H1 (cell line): ENCODE data around the gene SNX20. TPM values are rescaled to one million over a fixed set of nuclear protein-coding genes. Genes with fewer than 3 reads are reported as not detected.

ENCODE experiments used
- CTCF ChIA-PET: fragments of 300-600 bp; sonication (Branson Sonifier 250); formaldehyde crosslinking; loops from one replicate; lab custom pipeline; 2021; ENCODE audit not compliant: partially characterized antibody; lab: Charles Lee
- POLR2A ChIA-PET: fragments of 300-600 bp; sonication (Branson Sonifier 250); formaldehyde crosslinking; loops from one replicate; lab custom pipeline; 2021; ENCODE audit warnings: inconsistent platforms; ENCODE audit not compliant: partially characterized antibody; lab: Charles Lee
- DNase-seq, 2 experiments: peaks; one replicate each; pipeline versions ENCODE4 v3.0.0 to v3.0.0-alpha.2; 2010 to 2022; ENCODE audit warnings: low spot score in 2 of 2, low read depth in 1 of 2, mixed read lengths in 1 of 2
- FAIRE-seq: peaks from 2 replicates; lab custom pipeline; 2011; peaks lifted over from hg19 to GRCh38; lab: Jason Lieb, UNC
- H2AFZ ChIP-seq: 2 replicates; pipeline ENCODE4 v1.8.1; 2012; ENCODE audit warnings: low read length, inconsistent platforms
- H2AK5ac ChIP-seq: 2 replicates; pipeline ENCODE4 v1.6.1; 2013; ENCODE audit warnings: low read depth, low read length
- H2BK120ac ChIP-seq: replicated peaks from 2 replicates; pipeline ENCODE3; 2013; ENCODE audit warnings: low read depth, low read length, inconsistent platforms
- H2BK12ac ChIP-seq: 2 replicates; pipeline ENCODE4 v1.6.1; 2013; ENCODE audit warnings: low read depth, low read length
- H2BK15ac ChIP-seq: 2 replicates; pipeline ENCODE4 v1.6.1; 2013; ENCODE audit warnings: low read length
- H2BK20ac ChIP-seq: 2 replicates; pipeline ENCODE4 v1.6.1; 2013; ENCODE audit warnings: low read length
- H2BK5ac ChIP-seq: 2 replicates; pipeline ENCODE4 v1.6.1; 2013; ENCODE audit warnings: low read depth, low read length
- H3K14ac ChIP-seq: 2 replicates; pipeline ENCODE4 v1.6.1; 2013; ENCODE audit warnings: inconsistent platforms; ENCODE audit not compliant: insufficient read length
- H3K18ac ChIP-seq: 2 replicates; pipeline ENCODE4 v1.6.1; 2013; ENCODE audit warnings: low read length; ENCODE audit errors: extremely low read depth
- H3K23ac ChIP-seq: 2 replicates; pipeline ENCODE4 v1.6.1; 2013; ENCODE audit warnings: inconsistent platforms; ENCODE audit not compliant: insufficient read length
- H3K23me2 ChIP-seq: 2 replicates; pipeline ENCODE4 v1.6.1; 2013; ENCODE audit warnings: low read depth, low read length
- H3K27ac ChIP-seq: 2 replicates; pipeline ENCODE4 v1.6.1; 2011; ENCODE audit warnings: low read depth, low read length, inconsistent platforms
- H3K27me3 ChIP-seq, 4 experiments: replicated peaks in 1 of 4; 1 replicate in 1 of 4; 2 replicates in 3 of 4; pipeline versions ENCODE4 v1.6.1 to v1.8.1; 2011 to 2013; ENCODE audit warnings: low read length in 3 of 4, mild to moderate bottlenecking in 3 of 4, inconsistent platforms in 2 of 4, mixed read lengths in 2 of 4, moderate library complexity in 1 of 4; ENCODE audit not compliant: control insufficient read depth in 3 of 4, insufficient read depth in 3 of 4; ENCODE audit errors: extremely low read depth in 1 of 4
- H3K36me3 ChIP-seq, 4 experiments: 2 replicates each; pipeline versions ENCODE4 v1.6.1 to v1.8.1; 2011 to 2013; ENCODE audit warnings: mild to moderate bottlenecking in 4 of 4, low read length in 3 of 4, moderate library complexity in 2 of 4, control low read depth in 1 of 4, inconsistent platforms in 1 of 4; ENCODE audit not compliant: insufficient read depth in 4 of 4, control insufficient read depth in 2 of 4
- H3K4ac ChIP-seq: replicated peaks from 2 replicates; pipeline ENCODE3; 2013; ENCODE audit warnings: low read length, low read depth, mixed read lengths, inconsistent platforms; ENCODE audit not compliant: insufficient read length
- H3K4me1 ChIP-seq, 4 experiments: replicated peaks in 1 of 4; 1 replicate in 1 of 4; 2 replicates in 3 of 4; pipeline versions ENCODE4 v1.6.1 to v1.8.1; 2011 to 2013; ENCODE audit warnings: low read length in 3 of 4, inconsistent platforms in 2 of 4, mixed read lengths in 1 of 4; ENCODE audit not compliant: insufficient read depth in 4 of 4, control insufficient read depth in 3 of 4
- H3K4me2 ChIP-seq, 2 experiments: 2 replicates each; pipeline versions ENCODE4 v1.6.1 to v1.8.1; 2011 to 2013; ENCODE audit warnings: low read depth in 2 of 2, low read length in 2 of 2, control low read depth in 1 of 2, inconsistent platforms in 1 of 2, mild to moderate bottlenecking in 1 of 2; ENCODE audit not compliant: insufficient read depth in 1 of 2
- H3K4me3 ChIP-seq, 4 experiments: fragments of 200-600, 300-600 bp in 1 of 4; sonication (generic), shearing (Covaris generic), sonication (Bioruptor Twin) in 1 of 4; 2 replicates each; pipeline versions ENCODE4 v1.5.1 to v1.8.1; 2011 to 2016; ENCODE audit warnings: low read length in 4 of 4, low read depth in 3 of 4, control low read depth in 2 of 4, inconsistent platforms in 2 of 4, mild to moderate bottlenecking in 2 of 4, mixed read lengths in 1 of 4, moderate library complexity in 1 of 4; ENCODE audit not compliant: insufficient read depth in 2 of 4; ENCODE audit errors: extremely low read depth in 1 of 4
- H3K56ac ChIP-seq: replicated peaks from 2 replicates; pipeline ENCODE3; 2013; ENCODE audit warnings: low read depth, mild to moderate bottlenecking, mixed read lengths, low read length, inconsistent platforms; ENCODE audit not compliant: insufficient read length
- H3K79me1 ChIP-seq: 2 replicates; pipeline ENCODE4 v1.6.1; 2013; ENCODE audit warnings: low read depth, low read length, control low read depth
- H3K79me2 ChIP-seq, 2 experiments: 2 replicates each; pipeline versions ENCODE4 v1.6.1 to v1.8.1; 2012 to 2013; ENCODE audit warnings: low read length in 2 of 2, mild to moderate bottlenecking in 2 of 2, inconsistent platforms in 1 of 2; ENCODE audit not compliant: insufficient read depth in 2 of 2, control insufficient read depth in 1 of 2
- H3K9ac ChIP-seq, 4 experiments: replicated peaks in 1 of 4; 1 replicate in 1 of 4; 2 replicates in 3 of 4; pipeline versions ENCODE4 v1.6.1 to v1.8.1; 2011 to 2013; ENCODE audit warnings: low read depth in 3 of 4, low read length in 3 of 4, control low read depth in 2 of 4, mild to moderate bottlenecking in 2 of 4, moderate library complexity in 2 of 4, inconsistent platforms in 1 of 4; ENCODE audit errors: extremely low read depth in 1 of 4
- H3K9me3 ChIP-seq, 2 experiments: 2 replicates each; pipeline versions ENCODE4 v1.6.1 to v1.8.1; 2012 to 2013; ENCODE audit warnings: mild to moderate bottlenecking in 2 of 2, moderate library complexity in 2 of 2, control low read depth in 1 of 2, inconsistent platforms in 1 of 2, low read depth in 1 of 2, low read length in 1 of 2, mixed read lengths in 1 of 2; ENCODE audit not compliant: insufficient read depth in 2 of 2
- H4K20me1 ChIP-seq, 2 experiments: replicated peaks in 1 of 2; 2 replicates each; pipeline versions ENCODE3 to v1.8.1; 2011 to 2013; ENCODE audit warnings: inconsistent platforms in 2 of 2, low read length in 2 of 2, mild to moderate bottlenecking in 1 of 2; ENCODE audit not compliant: insufficient read depth in 2 of 2, control insufficient read depth in 1 of 2
- H4K5ac ChIP-seq: 2 replicates; pipeline ENCODE4 v1.6.1; 2013; ENCODE audit warnings: low read length, low read depth, mixed read lengths, inconsistent platforms; ENCODE audit not compliant: insufficient read length
- H4K8ac ChIP-seq: 2 replicates; pipeline ENCODE4 v1.8.0; 2013; ENCODE audit warnings: mild to moderate bottlenecking, moderate library complexity, low read length, inconsistent platforms; ENCODE audit not compliant: insufficient read depth; ENCODE audit errors: extremely low read depth
- H4K91ac ChIP-seq: replicated peaks from 2 replicates; pipeline ENCODE3; 2013; ENCODE audit warnings: low read length, mixed read lengths, inconsistent platforms; ENCODE audit not compliant: insufficient read length
- CEBPB ChIP-seq: IDR thresholded peaks from 2 replicates; pipeline ENCODE4 v1.6.1; 2012; ENCODE audit warnings: low read depth, low read length
- CHD1 ChIP-seq: IDR thresholded peaks from 2 replicates; pipeline ENCODE4 v1.6.1; 2012; ENCODE audit warnings: low read depth, low read length, improper control_type of control experiment
- E2F6 ChIP-seq: IDR thresholded peaks from 2 replicates; pipeline ENCODE4 v1.6.1; 2012; ENCODE audit warnings: inconsistent platforms
- GTF2F1 ChIP-seq: IDR thresholded peaks from 2 replicates; pipeline ENCODE4 v1.6.1; 2012; ENCODE audit warnings: low read depth, low read length, improper control_type of control experiment, borderline replicate concordance
- HDAC2 ChIP-seq, 2 experiments: fragments of 300-600 bp in 1 of 2; sonication (generic) in 1 of 2; IDR thresholded peaks; 2 replicates each; pipeline ENCODE4 v1.6.1; 2011 to 2012; ENCODE audit warnings: low read depth in 2 of 2, low read length in 2 of 2, mild to moderate bottlenecking in 2 of 2, moderate library complexity in 2 of 2, borderline replicate concordance in 1 of 2, inconsistent platforms in 1 of 2
- HDAC6 ChIP-seq: IDR thresholded peaks from one replicate; pipeline ENCODE4 v1.7.1; 2012; ENCODE audit warnings: low read depth, mild to moderate bottlenecking, inconsistent platforms, low read length, moderate library complexity
- KDM4A ChIP-seq: IDR thresholded peaks from one replicate; pipeline ENCODE4 v1.7.1; 2012; ENCODE audit warnings: low read depth, mild to moderate bottlenecking, moderate library complexity, low read length, inconsistent platforms; ENCODE audit not compliant: severe bottlenecking
- SIN3A ChIP-seq, 2 experiments: IDR thresholded peaks in 1 of 2; conservative IDR thresholded peaks in 1 of 2; 2 replicates each; pipeline ENCODE4 v1.6.1; 2011 to 2012; ENCODE audit warnings: low read length in 2 of 2, improper control_type of control experiment in 1 of 2, low read depth in 1 of 2, mild to moderate bottlenecking in 1 of 2
- SIRT6 ChIP-seq: IDR thresholded peaks from one replicate; pipeline ENCODE4 v1.7.1; 2012; ENCODE audit warnings: low read length, inconsistent platforms
- SUZ12 ChIP-seq: fragments of 200-600 bp; sonication (generic); IDR thresholded peaks from 2 replicates; pipeline ENCODE4 v1.6.1; 2012; ENCODE audit warnings: mild to moderate bottlenecking, inconsistent platforms, low read length, moderate library complexity, mixed read lengths
- WGBS, 2 experiments: shearing (Covaris generic) in 1 of 2; methylation state at CpG; one replicate each; pipeline versions ENCODE4 v1.1.6 to v1.1.7; 2013 to 2015; ENCODE audit warnings: low lambda C conversion rate in 2 of 2, mixed read lengths in 2 of 2, inconsistent platforms in 1 of 2, low coverage in 1 of 2, missing lambda C conversion rate in 1 of 2; ENCODE audit not compliant: insufficient replicate concordance in 2 of 2, insufficient coverage in 1 of 2, insufficient read length in 1 of 2; ENCODE audit errors: extremely low coverage in 1 of 2, missing lambda C conversion rate in 1 of 2; 5-methylcytosine and 5-hydroxymethylcytosine counted together
- polyA plus RNA-seq, 7 experiments: library from polyadenylated mRNA; depleted of rRNA in 3 of 7; stranded (reverse) in 5 of 7; unstranded in 2 of 7; fragments of >200 nt in 5 of 7; fragments of 200-250 nt in 2 of 7; gene quantifications; 1 replicate in 5 of 7; 2 replicates in 1 of 7; 4 replicates in 1 of 7; pipeline versions ENCODE4 v1.2.1 to v1.2.3, GENCODE V29; 2011 to 2013; ENCODE audit warnings: missing spikeins in 2 of 7, mixed read lengths in 2 of 7
- total RNA-seq: library from RNA; stranded (reverse); fragmentation: NEBNext Ultra II Directional; extraction: Animal tissue kit (Norgen Biotek cat#: 25700); gene quantifications from 2 replicates; pipeline ENCODE4 v1.2.1, GENCODE V29; 2021

Gene SNX20
- total and polyA plus RNA-seq, 2 of the 8 experiments (the other 6 are each of a cell fraction or from before 2014, with no cell fraction given): not detected

- WGBS, 2 experiments: 92% methylated on average over 9 of the region's 9 CpGs; no CpG with 5 or more reads in 1 of the 2 experiments
- Histone ChIP-seq H3K4me3 (no peak overlapping the region), H3K79me1 (no peaks in the 10 kb centered on the region), H2BK15ac (no peak overlapping the region), H4K5ac (no peak overlapping the region), H3K14ac (no peak overlapping the region), H3K36me3 (no peaks in the 10 kb centered on the region), H3K4me1 (no peaks in the 10 kb centered on the region), H3K4ac (no peak overlapping the region), H3K4me2 (no peak overlapping the region), H2BK120ac (no peak overlapping the region), H2AK5ac (no peak overlapping the region), H3K18ac (no peak overlapping the region), H3K23ac (no peak overlapping the region), H4K91ac (no peak overlapping the region), H3K79me2 (no peaks in the 10 kb centered on the region), H2BK12ac (no peak overlapping the region), H2BK20ac (no peak overlapping the region), H3K27ac (no peak overlapping the region), H3K9ac (no peak overlapping the region), H4K20me1 (no peaks in the 10 kb centered on the region), H2BK5ac (no peak overlapping the region), H3K9me3 (no peaks in the 10 kb centered on the region), H3K23me2 (no peaks in the 10 kb centered on the region), H2AFZ (no peak overlapping the region), H3K56ac (no peak overlapping the region), H3K27me3 (no peaks in the 10 kb centered on the region), H4K8ac (no peak overlapping the region)
- ChIA-PET CTCF (interaction anchor here (0.7 to 3.5 kb wide), 18 partner anchors 8 to 256 kb away, joined by 3 to 12 read pairs (median 6); no protein-coding TSS in a partner anchor), POLR2A (no interaction called here)
- DNase-seq: no peak
- FAIRE-seq: no peak
- no peak for TF ChIP-seq SIN3A (conservative IDR thresholded peaks at IDR 0.05 in 1 of 2, IDR thresholded peaks at IDR 0.05 in 1 of 2; ENCODE audit: low read depth in 1 of 2, low read length in 2 of 2)
- TF ChIP-seq KDM4A: no peak
- no peak for TF ChIP-seq SIRT6
- TF ChIP-seq SUZ12: no peak
- TF ChIP-seq GTF2F1: no peak
- TF ChIP-seq CHD1: no peak
- TF ChIP-seq HDAC2 (IDR thresholded peaks at IDR 0.05; ENCODE audit: borderline replicate concordance in 1 of 2, low read depth in 2 of 2, low read length in 2 of 2): no peak
- TF ChIP-seq HDAC6: no peak
- TF ChIP-seq CEBPB: no peak
- no peak for TF ChIP-seq E2F6
These were observed 52.8 kb downstream of the SNX20 start for GRCh38 chr16:50628156-50628802.
